Karpas-422 (cell line): ENCODE results near the gene KPNA1. TPM values are rescaled to one million over a fixed set of nuclear protein-coding genes. Genes with fewer than 3 reads are reported as not detected.
"Not testable (repeated sequence)": the region's sequence is repeated elsewhere in the genome, so short reads cannot be mapped to it uniquely, and the experiment has no call there.

Experiments used
- DNase-seq: peaks from one replicate; pipeline ENCODE4 v3.0.0-alpha.2; 2015
- H2AFZ ChIP-seq: fragments of 200-600 bp; sonication (generic); 2 replicates; pipeline ENCODE4 v1.6.1; 2014; ENCODE audit warnings: antibody characterized with exemption, low read length, mixed read lengths
- H3K27ac ChIP-seq: fragments of 200-600 bp; sonication (generic); 2 replicates; pipeline ENCODE4 v1.5.1; 2014; ENCODE audit warnings: mild to moderate bottlenecking, low read length, moderate library complexity
- H3K27me3 ChIP-seq: fragments of 200-600 bp; sonication (generic); 2 replicates; pipeline ENCODE4 v1.6.1; 2014; ENCODE audit warnings: low read length, mixed read lengths
- H3K36me3 ChIP-seq: fragments of 200-600 bp; sonication (generic); 2 replicates; pipeline ENCODE4 v1.6.1; 2014; ENCODE audit warnings: low read length, mixed read lengths; ENCODE audit not compliant: insufficient read depth
- H3K4me1 ChIP-seq: fragments of 200-600 bp; sonication (generic); 2 replicates; pipeline ENCODE4 v1.6.1; 2014; ENCODE audit warnings: mild to moderate bottlenecking, low read length, mixed read lengths
- H3K4me2 ChIP-seq: fragments of 200-600 bp; sonication (generic); 2 replicates; pipeline ENCODE4 v1.6.1; 2014; ENCODE audit warnings: low read length, low read depth, mild to moderate bottlenecking; ENCODE audit not compliant: poor library complexity, severe bottlenecking
- H3K4me3 ChIP-seq: fragments of 200-600 bp; sonication (generic); 2 replicates; pipeline ENCODE4 v1.5.1; 2014; ENCODE audit warnings: mild to moderate bottlenecking, antibody characterized with exemption, low read length, mixed read lengths
- H3K79me2 ChIP-seq: fragments of 200-600 bp; sonication (generic); 2 replicates; pipeline ENCODE4 v1.6.1; 2014; ENCODE audit warnings: mild to moderate bottlenecking, low read length, mixed read lengths
- H3K9ac ChIP-seq: fragments of 200-600 bp; sonication (generic); 2 replicates; pipeline ENCODE4 v1.6.0; 2014; ENCODE audit warnings: low read length
- H3K9me2 ChIP-seq: fragments of 200-600 bp; sonication (generic), shearing (Covaris generic); replicated peaks from 2 replicates; pipeline ENCODE4 v1.6.0; 2014; ENCODE audit warnings: mild to moderate bottlenecking, low read length, moderate library complexity; ENCODE audit not compliant: insufficient read depth
- H3K9me3 ChIP-seq: fragments of 300-700, 200-600 bp; sonication (generic); 2 replicates; pipeline ENCODE4 v1.6.1; 2014; ENCODE audit warnings: low read length, mixed read lengths
- H4K20me1 ChIP-seq: fragments of 200-600 bp; sonication (generic); 2 replicates; pipeline ENCODE4 v1.6.1; 2014; ENCODE audit warnings: mild to moderate bottlenecking, antibody characterized with exemption, low read length, low read depth; ENCODE audit not compliant: insufficient read depth
- total RNA-seq: library from RNA; depleted of rRNA; stranded (reverse); fragments of >200 nt; shearing (Covaris generic); gene quantifications from 2 replicates; pipeline ENCODE4 v1.2.3, GENCODE V29; 2014; ENCODE audit warnings: low replicate concordance

Gene KPNA1
- total RNA-seq, 1 experiment from 2014 or later: 67.1 TPM

DNA sequence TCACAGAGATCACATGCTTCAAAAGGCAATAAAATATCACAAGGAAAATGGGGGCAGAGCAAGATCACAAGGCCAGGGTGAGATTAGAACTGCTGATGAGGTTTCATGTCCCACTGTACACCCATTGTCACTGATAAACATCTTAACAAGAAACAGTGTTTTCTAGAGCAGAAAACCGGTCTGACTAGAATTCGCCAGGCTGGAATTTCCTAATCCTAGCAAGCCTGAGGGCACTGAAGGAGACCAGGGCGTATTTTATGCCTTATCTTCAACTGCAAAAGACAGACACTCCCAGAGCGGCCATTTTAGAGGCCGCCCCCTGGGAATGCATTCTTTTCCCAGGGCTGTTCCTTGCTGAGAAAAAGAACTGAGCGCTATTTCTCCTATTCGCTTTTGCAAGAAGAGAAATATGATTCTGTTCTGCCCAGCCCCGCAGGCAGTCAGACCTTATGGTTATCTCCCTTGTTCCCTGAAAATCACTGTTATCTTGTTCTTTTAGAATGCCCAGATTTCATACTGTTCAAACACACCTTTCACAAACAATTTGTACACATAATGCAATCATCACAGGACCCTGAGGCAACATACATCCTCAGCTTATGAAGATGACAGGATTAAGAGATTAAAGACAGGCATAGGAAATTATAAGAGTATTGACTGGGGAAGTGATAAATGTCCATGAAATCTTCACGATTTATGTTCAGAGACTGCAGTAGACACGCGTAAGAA is 70.8 kb downstream of the KPNA1 start:
- Histone ChIP-seq H3K36me3 (peaks cover 54% of the 10 kb centered on the region), H3K79me2 (peaks cover 32% of the 10 kb centered on the region)
- not testable (repeated sequence) for H3K9ac ChIP-seq, H3K9me2 ChIP-seq, H3K4me1 ChIP-seq, H3K27ac ChIP-seq, H3K4me3 ChIP-seq, H3K4me2 ChIP-seq, H3K9me3 ChIP-seq, H4K20me1 ChIP-seq, H3K27me3 ChIP-seq, DNase-seq, H2AFZ ChIP-seq

DNA sequence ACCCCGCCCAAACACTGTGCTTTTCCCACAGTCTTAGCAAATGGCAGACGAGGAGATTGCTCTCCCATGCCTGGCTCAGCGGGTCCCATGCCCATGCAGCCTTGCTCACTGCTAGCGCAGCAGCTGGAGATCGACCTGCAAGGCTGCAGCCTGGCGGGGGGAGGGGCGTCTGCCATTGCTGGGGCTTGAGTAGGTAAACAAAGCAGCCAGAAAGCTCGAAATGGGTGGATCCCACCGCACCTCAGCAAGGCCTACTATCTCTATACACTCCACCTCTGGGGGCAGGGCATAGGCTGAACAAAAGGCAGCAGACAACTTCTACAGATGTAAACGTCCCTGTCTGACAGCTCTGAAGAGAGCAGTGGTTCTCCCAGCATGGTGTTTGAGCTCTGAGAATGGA is 71.6 kb downstream of the KPNA1 start:
- Histone ChIP-seq H3K9me3 (no peaks in the 10 kb centered on the region), H3K4me1 (no peaks in the 10 kb centered on the region), H3K36me3 (peaks cover 53% of the 10 kb centered on the region), H3K4me3 (no peak overlapping the region), H3K79me2 (peaks cover 26% of the 10 kb centered on the region), H3K9ac (no peak overlapping the region), H2AFZ (no peak overlapping the region), H3K27ac (no peak overlapping the region), H3K27me3 (no peaks in the 10 kb centered on the region), H4K20me1 (no peaks in the 10 kb centered on the region), H3K9me2 (no peaks in the 10 kb centered on the region), H3K4me2 (no peak overlapping the region)
- no peak for DNase-seq

- peaks cover 13% of the 10 kb centered on the region for H3K79me2 ChIP-seq
- no peak overlapping the region for H3K27ac ChIP-seq
- H2AFZ ChIP-seq: no peak overlapping the region
- no peak overlapping the region for H3K4me3 ChIP-seq
- no peak for DNase-seq
- no peaks in the 10 kb centered on the region for H3K27me3 ChIP-seq
- H3K4me1 ChIP-seq: no peaks in the 10 kb centered on the region
- H3K36me3 ChIP-seq: peaks cover 87% of the 10 kb centered on the region
- H3K4me2 ChIP-seq: no peak overlapping the region
- no peaks in the 10 kb centered on the region for H4K20me1 ChIP-seq
- H3K9ac ChIP-seq: no peak overlapping the region
- no peaks in the 10 kb centered on the region for H3K9me2 ChIP-seq
- no peaks in the 10 kb centered on the region for H3K9me3 ChIP-seq
Observed at GRCh38 chr3:122435950-122436349, 78.8 kb downstream of the KPNA1 start.

DNA sequence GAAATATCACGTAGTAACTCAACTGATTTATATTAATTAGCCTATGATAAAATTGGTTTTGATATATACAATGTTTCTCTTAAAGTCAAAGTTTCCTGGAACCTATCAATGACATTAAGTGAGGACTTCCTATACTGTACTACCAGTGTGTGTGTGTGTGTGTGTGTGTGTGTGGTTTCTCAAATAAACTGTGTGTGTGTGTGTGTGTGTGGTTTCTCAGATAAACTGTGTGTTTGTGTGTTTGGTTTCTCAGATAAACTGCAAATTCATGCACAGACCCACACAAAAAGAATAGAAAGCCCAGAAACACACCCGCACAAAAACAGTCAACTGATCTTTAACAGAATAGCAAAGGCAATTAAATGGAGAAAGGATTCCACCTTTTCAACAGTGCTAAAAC is 84.4 kb downstream of the KPNA1 start:
- Histone ChIP-seq H3K36me3 (peaks cover 90% of the 10 kb centered on the region), H3K4me1 (no peaks in the 10 kb centered on the region), H3K9me2 (no peaks in the 10 kb centered on the region), H4K20me1 (no peaks in the 10 kb centered on the region), H3K79me2 (peaks cover 21% of the 10 kb centered on the region), H3K9ac (no peak overlapping the region), H2AFZ (no peak overlapping the region), H3K4me2 (no peak overlapping the region), H3K9me3 (peaks cover 3% of the 10 kb centered on the region; the same call in 1 of the 2 replicates), H3K27me3 (no peaks in the 10 kb centered on the region), H3K27ac (no peak overlapping the region), H3K4me3 (no peak overlapping the region)
- DNase-seq: no peak

- H3K4me3 ChIP-seq: no peak overlapping the region
- H3K4me1 ChIP-seq: no peaks in the 10 kb centered on the region
- peaks cover 35% of the 10 kb centered on the region for H3K79me2 ChIP-seq
- H3K9me3 ChIP-seq: peaks cover 3% of the 10 kb centered on the region; the same call in 1 of the 2 replicates
- H3K9ac ChIP-seq: no peak overlapping the region
- H2AFZ ChIP-seq: no peak overlapping the region
- no peak overlapping the region for H3K4me2 ChIP-seq
- peaks cover 92% of the 10 kb centered on the region for H3K36me3 ChIP-seq
- no peaks in the 10 kb centered on the region for H3K9me2 ChIP-seq
- no peak overlapping the region for H3K27ac ChIP-seq
- H3K27me3 ChIP-seq: no peaks in the 10 kb centered on the region
- no peaks in the 10 kb centered on the region for H4K20me1 ChIP-seq
- DNase-seq: no peak
Observed at GRCh38 chr3:122427857-122428471, 86.8 kb downstream of the KPNA1 start.

- H2AFZ ChIP-seq: no peak overlapping the region
- no peak overlapping the region for H3K9ac ChIP-seq
- no peak overlapping the region for H3K4me2 ChIP-seq
- no peak overlapping the region for H3K27ac ChIP-seq
- peaks cover 46% of the 10 kb centered on the region for H3K79me2 ChIP-seq
- no peaks in the 10 kb centered on the region for H4K20me1 ChIP-seq
- H3K4me1 ChIP-seq: peaks cover 13% of the 10 kb centered on the region
- no peaks in the 10 kb centered on the region for H3K9me3 ChIP-seq
- no peaks in the 10 kb centered on the region for H3K27me3 ChIP-seq
- DNase-seq: no peak
- H3K36me3 ChIP-seq: peaks cover 46% of the 10 kb centered on the region
- no peaks in the 10 kb centered on the region for H3K9me2 ChIP-seq
- no peak overlapping the region for H3K4me3 ChIP-seq
Observed at GRCh38 chr3:122421836-122422235, 92.9 kb downstream of the KPNA1 start.

- Histone ChIP-seq H2AFZ (no peak overlapping the region), H3K27me3 (no peaks in the 10 kb centered on the region), H3K4me2 (no peak overlapping the region), H3K9ac (no peak overlapping the region), H3K36me3 (peaks cover 39% of the 10 kb centered on the region), H3K4me1 (peaks cover 15% of the 10 kb centered on the region), H3K9me3 (no peaks in the 10 kb centered on the region), H3K4me3 (no peak overlapping the region), H3K27ac (no peak overlapping the region), H4K20me1 (no peaks in the 10 kb centered on the region), H3K9me2 (no peaks in the 10 kb centered on the region), H3K79me2 (peaks cover 47% of the 10 kb centered on the region)
- no peak for DNase-seq
Observed at GRCh38 chr3:122421101-122421500, 93.6 kb downstream of the KPNA1 start.

GRCh38 chr3:122416966-122417365 is 97.8 kb downstream of the KPNA1 start:
- Histone ChIP-seq H3K4me1 (peaks cover 34% of the 10 kb centered on the region), H2AFZ (no peak overlapping the region), H3K27me3 (no peaks in the 10 kb centered on the region), H3K36me3 (peaks cover 15% of the 10 kb centered on the region; the same call in 1 of the 2 replicates), H4K20me1 (no peaks in the 10 kb centered on the region), H3K9me2 (no peaks in the 10 kb centered on the region), H3K4me3 (peak overlapping the region; percentile 85), H3K27ac (peak overlapping the region; percentile 81), H3K9ac (peak overlapping the region; percentile 77), H3K79me2 (peaks cover 39% of the 10 kb centered on the region), H3K9me3 (no peaks in the 10 kb centered on the region), H3K4me2 (peak overlapping the region; percentile 90)
- DNase-seq: no peak
